Keratinocyte (primary cell): ENCODE results near the gene ADPRH. TPM values are rescaled to one million over a fixed set of nuclear protein-coding genes. Genes with fewer than 3 reads are reported as not detected.

Experiments used
- DNase-seq: peaks from one replicate; pipeline ENCODE4 v3.0.0-alpha.2; 2011; ENCODE audit warnings: low read depth, missing footprints, low spot score
- FAIRE-seq: peaks from 2 replicates; lab custom pipeline; 2011; peaks lifted over from hg19 to GRCh38; lab: Jason Lieb, UNC
- H2AFZ ChIP-seq: 2 replicates; pipeline ENCODE4 v1.6.0; 2012; ENCODE audit warnings: low read length, control low read depth, inconsistent platforms; ENCODE audit not compliant: control insufficient read depth
- H3K27ac ChIP-seq: 2 replicates; pipeline ENCODE4 v1.5.1; 2011; ENCODE audit warnings: low read length; ENCODE audit not compliant: control insufficient read depth, insufficient read depth
- H3K27me3 ChIP-seq: 3 replicates; pipeline ENCODE4 v1.6.0; 2011; ENCODE audit warnings: low read length; ENCODE audit not compliant: control insufficient read depth, insufficient read depth; ENCODE audit errors: extremely low read depth
- H3K36me3 ChIP-seq, 2 experiments: 2 replicates in 1 of 2; 3 replicates in 1 of 2; pipeline ENCODE4 v1.5.1; 2011; ENCODE audit warnings: low read length in 2 of 2, mild to moderate bottlenecking in 1 of 2; ENCODE audit not compliant: control insufficient read depth in 2 of 2, insufficient read depth in 2 of 2; ENCODE audit errors: extremely low read depth in 1 of 2
- H3K4me1 ChIP-seq: 3 replicates; pipeline ENCODE4 v1.5.1; 2011; ENCODE audit warnings: low read length; ENCODE audit not compliant: control insufficient read depth, insufficient read depth; ENCODE audit errors: extremely low read depth
- H3K4me2 ChIP-seq: 3 replicates; pipeline ENCODE4 v1.6.0; 2011; ENCODE audit warnings: low read depth, low read length; ENCODE audit not compliant: control insufficient read depth, insufficient read depth; ENCODE audit errors: extremely low read depth
- H3K4me3 ChIP-seq, 3 experiments: fragments of 200-600 bp in 1 of 3; sonication (generic) in 1 of 3; 2 replicates in 2 of 3; 3 replicates in 1 of 3; pipeline ENCODE4 v1.5.1; 2011 to 2016; ENCODE audit warnings: low read length in 3 of 3, mild to moderate bottlenecking in 3 of 3, control low read depth in 2 of 3, inconsistent platforms in 1 of 3, low read depth in 1 of 3, mixed read lengths in 1 of 3, mixed run types in 1 of 3, moderate library complexity in 1 of 3; ENCODE audit not compliant: control insufficient read depth in 2 of 3, insufficient read depth in 2 of 3; ENCODE audit errors: extremely low read depth in 1 of 3
- H3K79me2 ChIP-seq: 2 replicates; pipeline ENCODE4 v1.6.0; 2012; ENCODE audit warnings: low read length; ENCODE audit not compliant: control insufficient read depth, insufficient read depth
- H3K9ac ChIP-seq: 3 replicates; pipeline ENCODE4 v1.6.0; 2011; ENCODE audit warnings: low read length; ENCODE audit not compliant: control insufficient read depth, insufficient read depth; ENCODE audit errors: extremely low read depth
- H3K9me1 ChIP-seq: 3 replicates; pipeline ENCODE4 v1.6.0; 2011; ENCODE audit warnings: low read length; ENCODE audit not compliant: control insufficient read depth, insufficient read depth; ENCODE audit errors: extremely low read depth
- H3K9me3 ChIP-seq: 2 replicates; pipeline ENCODE4 v1.5.1; 2012; ENCODE audit warnings: low read depth, low read length; ENCODE audit not compliant: control insufficient read depth
- H4K20me1 ChIP-seq: 3 replicates; pipeline ENCODE4 v1.6.0; 2011; ENCODE audit warnings: low read length; ENCODE audit not compliant: control insufficient read depth, insufficient read depth; ENCODE audit errors: extremely low read depth
- CTCF ChIP-seq, 3 experiments: IDR thresholded peaks in 1 of 3; conservative IDR thresholded peaks in 1 of 3; optimal IDR thresholded peaks in 1 of 3; 2 replicates in 2 of 3; 3 replicates in 1 of 3; pipeline versions ENCODE3 to v1.5.1; 2011; ENCODE audit warnings: low read length in 3 of 3, mild to moderate bottlenecking in 3 of 3, moderate library complexity in 2 of 3, control low read depth in 1 of 3, inconsistent platforms in 1 of 3; ENCODE audit not compliant: insufficient read depth in 2 of 3; ENCODE audit errors: extremely low read depth in 1 of 3
- EZH2 ChIP-seq: IDR thresholded peaks from one replicate; pipeline ENCODE4 v1.6.1; 2012; ENCODE audit warnings: inconsistent platforms, mild to moderate bottlenecking, low read length, moderate library complexity
- dilution Hi-C: fragments of 300-500 bp; cut with MboI; formaldehyde crosslinking; loops from one replicate; pipeline ENCODE4 v1.7.0; 2020; ENCODE audit warnings: low sequenced_read_pairs; ENCODE audit not compliant: extremely low pct_ligation_motif_present
- polyA plus RNA-seq, 5 experiments: library from polyadenylated mRNA; depleted of rRNA in 3 of 5; stranded (reverse) in 3 of 5; stranded (forward) in 1 of 5; unstranded in 1 of 5; fragments of >200 nt; gene quantifications; 1 replicate in 1 of 5; 2 replicates in 3 of 5; 3 replicates in 1 of 5; pipeline versions ENCODE4 v1.2.1 to v1.2.3, GENCODE V29; 2011 to 2012; ENCODE audit warnings: missing spikeins in 2 of 5, low read depth in 1 of 5, low replicate concordance in 1 of 5

Gene ADPRH
- polyA plus RNA-seq, 1 donor (not counting 4 experiments of a cell fraction or from before 2014, with no cell fraction given), result 0.39 TPM

DNA sequence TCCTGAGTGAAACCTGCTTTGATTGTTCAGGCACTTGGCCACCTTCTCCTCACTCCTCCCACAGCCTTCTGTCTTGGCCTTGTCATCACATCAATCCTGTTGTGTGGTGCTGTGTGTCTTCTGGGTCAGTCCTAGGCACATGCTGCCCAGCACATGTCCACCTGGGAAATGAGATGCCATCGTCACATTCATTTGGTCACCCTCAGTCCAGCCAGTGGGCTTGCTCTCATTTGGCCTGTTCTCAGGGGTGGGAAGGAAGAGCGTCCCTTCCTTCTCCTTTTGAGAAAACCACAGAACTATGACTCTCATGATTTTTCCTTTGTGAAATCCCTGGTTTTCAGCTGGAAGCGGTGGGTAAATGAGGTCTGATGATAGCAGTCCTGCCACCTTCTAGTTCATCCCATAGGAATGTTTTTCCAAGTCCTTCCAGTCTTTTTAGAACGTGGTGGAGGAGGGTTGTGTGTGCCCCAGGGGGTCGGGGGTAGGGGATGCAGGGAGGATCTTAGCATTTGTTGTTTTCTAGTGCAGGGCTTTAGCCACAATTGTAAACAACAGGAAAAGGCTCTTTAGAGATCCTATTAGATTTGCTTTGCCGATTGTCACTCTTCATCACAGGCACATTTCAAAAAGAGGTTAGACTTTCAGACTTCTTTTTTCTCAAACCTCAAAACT is 9.9 kb downstream of the ADPRH start:
- dilution Hi-C loops, result no loop called here
- H4K20me1 ChIP-seq, result no peaks in the 10 kb centered on the region
- no peak overlapping the region for H3K9ac ChIP-seq
- no peak for DNase-seq
- no peaks in the 10 kb centered on the region for H3K9me1 ChIP-seq
- peaks cover 24% of the 10 kb centered on the region for H3K27me3 ChIP-seq
- H3K36me3 ChIP-seq, result no peaks in the 10 kb centered on the region
- H3K27ac ChIP-seq, result no peak overlapping the region
- H2AFZ ChIP-seq, result no peak overlapping the region
- no peak for TF ChIP-seq CTCF (optimal IDR thresholded peaks at IDR 0.05 in 1 of 3, IDR thresholded peaks at IDR 0.05 in 1 of 3, conservative IDR thresholded peaks at IDR 0.05 in 1 of 3; ENCODE audit: extremely low read depth in 1 of 3, insufficient read depth in 2 of 3, low read length in 3 of 3)
- TF ChIP-seq EZH2, result no peak
- no peaks in the 10 kb centered on the region for H3K79me2 ChIP-seq
- no peaks in the 10 kb centered on the region for H3K9me3 ChIP-seq
- no peak overlapping the region for H3K4me3 ChIP-seq
- no peaks in the 10 kb centered on the region for H3K4me1 ChIP-seq
- FAIRE-seq, result no peak
- no peak overlapping the region for H3K4me2 ChIP-seq

DNA sequence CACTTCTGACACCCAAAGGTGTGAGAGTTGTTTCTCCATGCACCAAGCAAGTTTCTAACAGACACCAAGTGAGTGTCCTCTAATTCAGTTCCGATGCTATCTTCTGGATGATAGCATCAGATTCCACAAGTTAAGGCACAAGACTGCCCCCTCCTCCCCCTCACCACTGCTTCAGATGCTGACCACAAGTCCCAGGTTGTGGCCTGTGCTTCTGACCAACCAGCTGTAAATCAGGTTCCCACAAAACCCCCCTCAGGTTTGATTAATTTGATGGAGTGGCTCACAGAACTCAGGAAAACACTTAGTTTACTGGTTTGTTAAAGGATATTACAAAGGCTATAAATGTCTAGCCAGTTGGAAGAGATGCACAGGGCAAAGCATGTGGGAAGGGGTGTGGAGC is 11.4 kb downstream of the ADPRH start:
- no peak for TF ChIP-seq CTCF (optimal IDR thresholded peaks at IDR 0.05 in 1 of 3, IDR thresholded peaks at IDR 0.05 in 1 of 3, conservative IDR thresholded peaks at IDR 0.05 in 1 of 3; ENCODE audit: extremely low read depth in 1 of 3, insufficient read depth in 2 of 3, low read length in 3 of 3)
- no peak for TF ChIP-seq EZH2
- Histone ChIP-seq H4K20me1 (no peaks in the 10 kb centered on the region), H3K4me3 (no peak overlapping the region), H3K4me1 (no peaks in the 10 kb centered on the region), H2AFZ (no peak overlapping the region), H3K9me3 (no peaks in the 10 kb centered on the region), H3K4me2 (no peak overlapping the region), H3K27ac (no peak overlapping the region), H3K27me3 (peaks cover 24% of the 10 kb centered on the region), H3K9ac (no peak overlapping the region), H3K79me2 (no peaks in the 10 kb centered on the region), H3K9me1 (no peaks in the 10 kb centered on the region), H3K36me3 (no peaks in the 10 kb centered on the region)
- FAIRE-seq (no peak), DNase-seq (no peak)
- dilution Hi-C loops, result no loop called here
